ENCODE data around the gene SEZ6L2.

GRCh38 chr16:29854520-29855100 is 44.7 kb downstream of the SEZ6L2 start:
- no peak for TF ChIP-seq CTCF (IDR thresholded peaks at IDR 0.05 in 4 of 5, conservative IDR thresholded peaks at IDR 0.05 in 1 of 5)
- TF ChIP-seq POLR2A (IDR thresholded peaks at IDR 0.05), result no peak

Measured in gastrocnemius medialis (tissue), 4 donors.